ENCODE results near the gene LIMS3.
"Not testable (repeated sequence)": the region's sequence is repeated elsewhere in the genome, so short reads cannot be mapped to it uniquely, and the experiment has no call there.

The LIMS3 gene

GRCh38 chr2:109908626-109909025 is 10.1 kb downstream of the LIMS3 start:
- intact Hi-C loops (cut with micrococcal nuclease); H3K27ac Mint-ChIP-seq; H3K36me3 Mint-ChIP-seq (ENCODE audit: low read depth); H3K4me1 Mint-ChIP-seq (ENCODE audit: low read depth); H3K4me3 Mint-ChIP-seq; H3K9me3 Mint-ChIP-seq; H3K27me3 Mint-ChIP-seq: not testable (repeated sequence)

- H3K4me1 Mint-ChIP-seq (ENCODE audit: low read depth); H3K4me3 Mint-ChIP-seq; intact Hi-C loops (cut with micrococcal nuclease): not testable (repeated sequence)
Observed at GRCh38 chr2:109910789-109911188, 12.3 kb downstream of the LIMS3 start.

GRCh38 chr2:109913911-109914310 is 15.4 kb downstream of the LIMS3 start:
- intact Hi-C loops (cut with micrococcal nuclease): not testable (repeated sequence)

More at GRCh38 chr2:109910789-109911188, 12.3 kb downstream of the LIMS3 start:
- not testable (repeated sequence) for H3K27me3 Mint-ChIP-seq; H3K27ac Mint-ChIP-seq; H3K36me3 Mint-ChIP-seq (ENCODE audit: low read depth); H3K9me3 Mint-ChIP-seq

GRCh38 chr2:109914552-109914951 is 16.1 kb downstream of the LIMS3 start:
- intact Hi-C loops (cut with micrococcal nuclease); H3K27me3 Mint-ChIP-seq; H3K4me1 Mint-ChIP-seq (ENCODE audit: low read depth); H3K36me3 Mint-ChIP-seq (ENCODE audit: low read depth); H3K9me3 Mint-ChIP-seq; H3K4me3 Mint-ChIP-seq; H3K27ac Mint-ChIP-seq: not testable (repeated sequence)

More at GRCh38 chr2:109913911-109914310, 15.4 kb downstream of the LIMS3 start:
- not testable (repeated sequence) for H3K9me3 Mint-ChIP-seq; H3K27ac Mint-ChIP-seq; H3K27me3 Mint-ChIP-seq; H3K4me1 Mint-ChIP-seq (ENCODE audit: low read depth); H3K4me3 Mint-ChIP-seq; H3K36me3 Mint-ChIP-seq (ENCODE audit: low read depth)

- not testable (repeated sequence) for H3K4me1 Mint-ChIP-seq (ENCODE audit: low read depth)
Observed at GRCh38 chr2:109915830-109916229, 17.3 kb downstream of the LIMS3 start.

GRCh38 chr2:109920162-109920561 is 21.7 kb downstream of the LIMS3 start:
- H3K36me3 Mint-ChIP-seq (ENCODE audit: low read depth); H3K4me3 Mint-ChIP-seq; H3K27ac Mint-ChIP-seq; H3K9me3 Mint-ChIP-seq; intact Hi-C loops (cut with micrococcal nuclease); H3K27me3 Mint-ChIP-seq; H3K4me1 Mint-ChIP-seq (ENCODE audit: low read depth): not testable (repeated sequence)

More at GRCh38 chr2:109915830-109916229, 17.3 kb downstream of the LIMS3 start:
- intact Hi-C loops (cut with micrococcal nuclease); H3K9me3 Mint-ChIP-seq; H3K36me3 Mint-ChIP-seq (ENCODE audit: low read depth); H3K27ac Mint-ChIP-seq; H3K27me3 Mint-ChIP-seq; H3K4me3 Mint-ChIP-seq: not testable (repeated sequence)

GRCh38 chr2:109921543-109922384 is 23.3 kb downstream of the LIMS3 start:
- H3K36me3 Mint-ChIP-seq (ENCODE audit: low read depth); intact Hi-C loops (cut with micrococcal nuclease); H3K4me3 Mint-ChIP-seq; H3K9me3 Mint-ChIP-seq; H3K27ac Mint-ChIP-seq; H3K4me1 Mint-ChIP-seq (ENCODE audit: low read depth); H3K27me3 Mint-ChIP-seq: not testable (repeated sequence)

GRCh38 chr2:109924481-109924880 is 26.0 kb downstream of the LIMS3 start:
- H3K27me3 Mint-ChIP-seq; intact Hi-C loops (cut with micrococcal nuclease); H3K27ac Mint-ChIP-seq; H3K36me3 Mint-ChIP-seq (ENCODE audit: low read depth); H3K9me3 Mint-ChIP-seq; H3K4me3 Mint-ChIP-seq; H3K4me1 Mint-ChIP-seq (ENCODE audit: low read depth): not testable (repeated sequence)

- H3K4me1 Mint-ChIP-seq (ENCODE audit: low read depth); H3K27me3 Mint-ChIP-seq; H3K27ac Mint-ChIP-seq; H3K4me3 Mint-ChIP-seq; H3K9me3 Mint-ChIP-seq; H3K36me3 Mint-ChIP-seq (ENCODE audit: low read depth); intact Hi-C loops (cut with micrococcal nuclease): not testable (repeated sequence)
Observed at GRCh38 chr2:109927803-109928202, 29.3 kb downstream of the LIMS3 start.

GRCh38 chr2:109929222-109929621 is 30.7 kb downstream of the LIMS3 start:
- H3K4me1 Mint-ChIP-seq (ENCODE audit: low read depth); H3K4me3 Mint-ChIP-seq; H3K27me3 Mint-ChIP-seq; H3K9me3 Mint-ChIP-seq; H3K27ac Mint-ChIP-seq; H3K36me3 Mint-ChIP-seq (ENCODE audit: low read depth); intact Hi-C loops (cut with micrococcal nuclease): not testable (repeated sequence)

GRCh38 chr2:109936534-109936933 is 38.0 kb downstream of the LIMS3 start:
- H3K36me3 Mint-ChIP-seq (ENCODE audit: low read depth); H3K4me1 Mint-ChIP-seq (ENCODE audit: low read depth); H3K27me3 Mint-ChIP-seq; H3K4me3 Mint-ChIP-seq; H3K9me3 Mint-ChIP-seq; intact Hi-C loops (cut with micrococcal nuclease); H3K27ac Mint-ChIP-seq: not testable (repeated sequence)

GRCh38 chr2:109945362-109945761 is 46.9 kb downstream of the LIMS3 start:
- H3K27me3 Mint-ChIP-seq; H3K4me3 Mint-ChIP-seq; H3K27ac Mint-ChIP-seq; intact Hi-C loops (cut with micrococcal nuclease); H3K36me3 Mint-ChIP-seq (ENCODE audit: low read depth); H3K9me3 Mint-ChIP-seq; H3K4me1 Mint-ChIP-seq (ENCODE audit: low read depth): not testable (repeated sequence)

- H3K4me3 Mint-ChIP-seq; H3K9me3 Mint-ChIP-seq; intact Hi-C loops (cut with micrococcal nuclease); H3K27ac Mint-ChIP-seq; H3K27me3 Mint-ChIP-seq; H3K4me1 Mint-ChIP-seq (ENCODE audit: low read depth); H3K36me3 Mint-ChIP-seq (ENCODE audit: low read depth): not testable (repeated sequence)
Observed at GRCh38 chr2:109947262-109947958, 48.9 kb downstream of the LIMS3 start.

- H3K4me1 Mint-ChIP-seq (ENCODE audit: low read depth); H3K36me3 Mint-ChIP-seq (ENCODE audit: low read depth); intact Hi-C loops (cut with micrococcal nuclease); H3K27ac Mint-ChIP-seq; H3K27me3 Mint-ChIP-seq; H3K9me3 Mint-ChIP-seq; H3K4me3 Mint-ChIP-seq: not testable (repeated sequence)
Observed at GRCh38 chr2:109947959-109948520, 49.6 kb downstream of the LIMS3 start.
